HG03175 (cell line): ENCODE measurements around the gene LBX2.

Experiments
- ATAC-seq: cut with Tn5 transposase; IDR thresholded peaks from one replicate; pipeline ENCODE4 v1.9.1; 2021; ENCODE audit warnings: mild to moderate bottlenecking, moderate library complexity; ENCODE audit not compliant: unreplicated experiment

Gene LBX2

GRCh38 chr2:74458132-74458937 is 41.1 kb downstream of the LBX2 start, which contains the start of gene WBP1:
WBP1 (plus strand) TSS chr2:74458438; CDS start chr2:74458603, 165 bp downstream.
- peak; percentile 85 for ATAC-seq

- peak; percentile 27 for ATAC-seq
Measured at GRCh38 chr2:74457549-74458131, 41.8 kb downstream of the LBX2 start.

DNA sequence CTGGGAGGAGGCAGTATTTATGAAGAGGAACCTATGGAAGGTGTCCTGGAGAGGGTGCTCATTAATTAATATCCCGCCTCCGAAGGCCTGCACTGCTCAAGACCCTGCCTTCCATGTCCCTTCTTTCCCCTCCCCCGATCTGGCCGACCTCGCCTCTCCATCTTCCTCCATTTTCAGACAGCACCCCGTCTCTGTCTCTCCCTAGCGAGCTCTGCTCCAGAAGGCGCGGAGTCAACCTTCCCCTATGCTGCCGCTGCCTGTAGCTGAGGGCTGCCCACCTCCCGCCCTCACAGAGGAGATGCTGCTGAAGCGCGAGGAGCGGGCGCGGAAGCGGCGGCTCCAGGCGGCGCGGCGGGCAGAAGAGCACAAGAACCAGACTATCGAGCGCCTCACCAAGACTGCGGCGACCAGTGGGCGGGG is 42.3 kb downstream of the LBX2 start:
- no peak for ATAC-seq

GRCh38 chr2:74454654-74455511 is 44.5 kb downstream of the LBX2 start, which contains the start of gene INO80B:
INO80B (plus strand) TSS chr2:74455087; CDS start chr2:74455117, 30 bp downstream.
- ATAC-seq = peak; percentile 34

DNA sequence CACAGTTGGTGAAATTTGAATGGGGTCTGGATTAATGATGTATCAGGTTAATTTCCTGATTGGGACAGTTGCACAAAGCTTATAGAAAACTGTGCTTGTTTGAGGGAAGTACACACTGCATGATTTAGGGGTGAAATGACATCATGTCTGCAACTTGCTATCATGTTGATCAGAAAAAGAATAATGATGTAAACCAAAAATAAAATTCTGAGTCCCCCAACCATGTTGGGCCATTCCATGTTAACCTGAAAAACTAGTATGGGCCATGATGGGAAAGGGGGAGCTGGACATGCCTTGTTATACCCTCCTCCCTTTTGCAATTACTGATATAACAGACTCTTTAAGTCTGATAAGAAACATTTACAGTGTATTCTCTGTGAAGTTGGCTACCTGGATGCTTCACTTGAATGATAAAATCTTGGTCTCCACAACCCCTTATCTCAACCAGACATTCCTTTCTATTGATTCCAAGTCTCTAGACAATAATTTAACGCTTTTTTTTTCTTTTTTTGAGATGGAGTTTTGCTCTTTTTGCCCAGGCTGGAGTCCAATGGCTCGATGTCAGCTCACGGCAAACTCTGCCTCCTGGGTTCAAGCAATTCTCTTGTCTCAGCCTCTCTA is 48.7 kb downstream of the LBX2 start:
- ATAC-seq = no peak

GRCh38 chr2:74448771-74449170 is 50.6 kb downstream of the LBX2 start:
- no peak for ATAC-seq
